HUES6 (cell line): ENCODE measurements around the gene TRDN.

Experiments used
- H3K27ac ChIP-seq: 2 replicates; pipeline ENCODE4 v1.7.0; 2013; ENCODE audit warnings: low read depth, mild to moderate bottlenecking, low read length, inconsistent platforms
- H3K27me3 ChIP-seq: 2 replicates; pipeline ENCODE4 v1.6.1; 2013; ENCODE audit warnings: low read length; ENCODE audit not compliant: control insufficient read depth, insufficient read depth
- H3K36me3 ChIP-seq: 2 replicates; pipeline ENCODE4 v1.6.1; 2013; ENCODE audit warnings: low read length; ENCODE audit not compliant: control insufficient read depth, insufficient read depth
- H3K4me1 ChIP-seq: 2 replicates; pipeline ENCODE4 v1.6.1; 2013; ENCODE audit warnings: low read length; ENCODE audit not compliant: control insufficient read depth, insufficient read depth
- H3K4me3 ChIP-seq: 2 replicates; pipeline ENCODE4 v1.5.1; 2013; ENCODE audit warnings: low read depth, low read length
- H3K9ac ChIP-seq: one replicate; pipeline ENCODE4 v1.6.1; 2013; ENCODE audit warnings: mild to moderate bottlenecking, low read length
- H3K9me3 ChIP-seq: 2 replicates; pipeline ENCODE4 v1.6.1; 2013; ENCODE audit warnings: low read depth, low read length; ENCODE audit not compliant: control insufficient read depth, insufficient read depth

Gene TRDN

GRCh38 chr6:123223461-123223860 lies 413.3 kb downstream of the TRDN start:
- Histone ChIP-seq H3K36me3 (no peaks in the 10 kb centered on the region), H3K4me3 (no peak overlapping the region), H3K9ac (no peak overlapping the region), H3K27me3 (no peaks in the 10 kb centered on the region), H3K4me1 (no peaks in the 10 kb centered on the region), H3K27ac (no peak overlapping the region), H3K9me3 (no peaks in the 10 kb centered on the region)

- Histone ChIP-seq H3K27ac (no peak overlapping the region), H3K9me3 (no peaks in the 10 kb centered on the region), H3K36me3 (no peaks in the 10 kb centered on the region), H3K27me3 (no peaks in the 10 kb centered on the region), H3K4me3 (no peak overlapping the region), H3K4me1 (peaks cover 10% of the 10 kb centered on the region; the same call in 1 of the 2 replicates), H3K9ac (no peak overlapping the region)
Observed at GRCh38 chr6:123215211-123215610, 421.5 kb downstream of the TRDN start.

- no peaks in the 10 kb centered on the region for H3K36me3 ChIP-seq
- H3K27me3 ChIP-seq: no peaks in the 10 kb centered on the region
- H3K4me3 ChIP-seq: no peak overlapping the region
- H3K9me3 ChIP-seq: no peaks in the 10 kb centered on the region
- peaks cover 10% of the 10 kb centered on the region; the same call in 1 of the 2 replicates for H3K4me1 ChIP-seq
- H3K27ac ChIP-seq: no peak overlapping the region
- H3K9ac ChIP-seq: no peak overlapping the region
Observed at GRCh38 chr6:123214433-123214832, 422.3 kb downstream of the TRDN start.

- Histone ChIP-seq H3K36me3 (no peaks in the 10 kb centered on the region), H3K4me1 (peaks cover 10% of the 10 kb centered on the region; the same call in 1 of the 2 replicates), H3K9ac (no peak overlapping the region), H3K9me3 (no peaks in the 10 kb centered on the region), H3K27ac (no peak overlapping the region), H3K27me3 (no peaks in the 10 kb centered on the region), H3K4me3 (no peak overlapping the region)
Observed at GRCh38 chr6:123213921-123214320, 422.8 kb downstream of the TRDN start.

- H3K36me3 ChIP-seq: no peaks in the 10 kb centered on the region
- H3K27me3 ChIP-seq: no peaks in the 10 kb centered on the region
- H3K4me3 ChIP-seq: no peak overlapping the region
- no peak overlapping the region for H3K27ac ChIP-seq
- peaks cover 10% of the 10 kb centered on the region; the same call in 1 of the 2 replicates for H3K4me1 ChIP-seq
- H3K9me3 ChIP-seq: no peaks in the 10 kb centered on the region
- H3K9ac ChIP-seq: no peak overlapping the region
Observed at GRCh38 chr6:123211777-123212545, 424.8 kb downstream of the TRDN start.

GRCh38 chr6:123210645-123211044 lies 426.1 kb downstream of the TRDN start:
- H3K4me3 ChIP-seq: no peak overlapping the region
- H3K27me3 ChIP-seq: no peaks in the 10 kb centered on the region
- H3K36me3 ChIP-seq: no peaks in the 10 kb centered on the region
- peaks cover 10% of the 10 kb centered on the region; the same call in 1 of the 2 replicates for H3K4me1 ChIP-seq
- no peaks in the 10 kb centered on the region for H3K9me3 ChIP-seq
- no peak overlapping the region for H3K27ac ChIP-seq
- H3K9ac ChIP-seq: no peak overlapping the region

- no peaks in the 10 kb centered on the region for H3K27me3 ChIP-seq
- no peak overlapping the region for H3K27ac ChIP-seq
- H3K4me3 ChIP-seq: no peak overlapping the region
- peaks cover under 1% of the 10 kb centered on the region; the same call in 1 of the 2 replicates for H3K9me3 ChIP-seq
- no peaks in the 10 kb centered on the region for H3K36me3 ChIP-seq
- peaks cover 8% of the 10 kb centered on the region; the same call in 1 of the 2 replicates for H3K4me1 ChIP-seq
- no peak overlapping the region for H3K9ac ChIP-seq
Observed at GRCh38 chr6:123207967-123208510, 428.7 kb downstream of the TRDN start.

GRCh38 chr6:123203928-123204327 lies 432.8 kb downstream of the TRDN start:
- Histone ChIP-seq H3K27ac (no peak overlapping the region), H3K36me3 (no peaks in the 10 kb centered on the region), H3K4me1 (peaks cover 8% of the 10 kb centered on the region; the same call in 1 of the 2 replicates), H3K9me3 (peaks cover 22% of the 10 kb centered on the region), H3K9ac (no peak overlapping the region), H3K4me3 (no peak overlapping the region), H3K27me3 (no peaks in the 10 kb centered on the region)

GRCh38 chr6:123201869-123202372 lies 434.8 kb downstream of the TRDN start:
- H3K9me3 ChIP-seq: peaks cover 24% of the 10 kb centered on the region
- H3K36me3 ChIP-seq: no peaks in the 10 kb centered on the region
- H3K27ac ChIP-seq: no peak overlapping the region
- H3K9ac ChIP-seq: no peak overlapping the region
- peaks cover 8% of the 10 kb centered on the region; the same call in 1 of the 2 replicates for H3K4me1 ChIP-seq
- H3K27me3 ChIP-seq: no peaks in the 10 kb centered on the region
- H3K4me3 ChIP-seq: no peak overlapping the region

- no peaks in the 10 kb centered on the region for H3K27me3 ChIP-seq
Observed at GRCh38 chr6:123193298-123193697, 443.5 kb downstream of the TRDN start.

GRCh38 chr6:123189816-123190215 lies 446.9 kb downstream of the TRDN start:
- no peak overlapping the region for H3K27ac ChIP-seq
- no peaks in the 10 kb centered on the region for H3K9me3 ChIP-seq

More at GRCh38 chr6:123193298-123193697, 443.5 kb downstream of the TRDN start:
- no peaks in the 10 kb centered on the region for H3K4me1 ChIP-seq
- no peak overlapping the region for H3K27ac ChIP-seq
- no peaks in the 10 kb centered on the region for H3K9me3 ChIP-seq
- no peak overlapping the region for H3K4me3 ChIP-seq
- H3K36me3 ChIP-seq: no peaks in the 10 kb centered on the region
- H3K9ac ChIP-seq: no peak overlapping the region

More at GRCh38 chr6:123189816-123190215, 446.9 kb downstream of the TRDN start:
- no peaks in the 10 kb centered on the region for H3K4me1 ChIP-seq
- H3K9ac ChIP-seq: no peak overlapping the region
- H3K27me3 ChIP-seq: no peaks in the 10 kb centered on the region
- H3K4me3 ChIP-seq: no peak overlapping the region
- H3K36me3 ChIP-seq: no peaks in the 10 kb centered on the region
